GM12872 (cell line): ENCODE results near the gene IRF2BPL.

Experiments
- TF ChIP-seq, protein P1 (sequence below): IDR thresholded peaks from 3 replicates; pipeline ENCODE4 v1.5.1; 2011; ENCODE audit warnings: low read depth, mild to moderate bottlenecking, low read length, moderate library complexity; ENCODE audit not compliant: insufficient read depth

The IRF2BPL gene

DNA sequence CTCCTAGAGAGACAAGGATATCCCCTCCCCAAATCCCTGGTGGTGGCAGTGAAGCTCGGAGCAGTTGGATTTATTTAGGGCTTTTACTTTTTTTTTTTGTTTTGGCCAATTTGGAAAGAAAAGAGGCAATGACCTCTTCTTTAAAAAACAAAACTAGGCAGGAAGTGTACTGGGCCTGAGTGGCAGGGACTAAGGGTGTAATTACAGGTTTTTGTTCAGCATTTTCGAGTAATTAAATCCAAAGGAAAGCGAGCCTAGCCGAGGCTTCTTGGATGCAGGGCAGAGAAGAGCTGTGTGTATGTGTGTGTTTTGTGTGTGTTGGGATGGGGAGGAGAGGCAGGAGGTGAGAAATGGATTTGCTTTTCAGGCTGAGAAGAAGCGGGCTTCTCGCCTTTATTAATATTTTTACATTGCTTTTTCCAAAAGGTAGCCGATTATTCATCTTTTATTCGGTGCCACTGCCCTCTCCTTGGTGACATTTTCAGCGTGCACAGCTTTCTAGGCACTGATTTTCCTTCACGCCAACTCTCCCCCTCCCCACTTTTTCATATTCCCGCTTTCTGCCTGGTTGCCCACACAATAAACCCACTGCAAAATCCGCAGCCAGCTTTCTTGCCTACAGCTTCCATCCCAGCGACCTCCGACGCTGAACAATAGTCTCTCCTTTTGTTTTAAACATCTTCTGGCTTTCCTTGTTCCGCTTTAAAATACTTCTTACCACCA, 8.9 kb upstream of the IRF2BPL start:
- TF ChIP-seq, protein P1, sequence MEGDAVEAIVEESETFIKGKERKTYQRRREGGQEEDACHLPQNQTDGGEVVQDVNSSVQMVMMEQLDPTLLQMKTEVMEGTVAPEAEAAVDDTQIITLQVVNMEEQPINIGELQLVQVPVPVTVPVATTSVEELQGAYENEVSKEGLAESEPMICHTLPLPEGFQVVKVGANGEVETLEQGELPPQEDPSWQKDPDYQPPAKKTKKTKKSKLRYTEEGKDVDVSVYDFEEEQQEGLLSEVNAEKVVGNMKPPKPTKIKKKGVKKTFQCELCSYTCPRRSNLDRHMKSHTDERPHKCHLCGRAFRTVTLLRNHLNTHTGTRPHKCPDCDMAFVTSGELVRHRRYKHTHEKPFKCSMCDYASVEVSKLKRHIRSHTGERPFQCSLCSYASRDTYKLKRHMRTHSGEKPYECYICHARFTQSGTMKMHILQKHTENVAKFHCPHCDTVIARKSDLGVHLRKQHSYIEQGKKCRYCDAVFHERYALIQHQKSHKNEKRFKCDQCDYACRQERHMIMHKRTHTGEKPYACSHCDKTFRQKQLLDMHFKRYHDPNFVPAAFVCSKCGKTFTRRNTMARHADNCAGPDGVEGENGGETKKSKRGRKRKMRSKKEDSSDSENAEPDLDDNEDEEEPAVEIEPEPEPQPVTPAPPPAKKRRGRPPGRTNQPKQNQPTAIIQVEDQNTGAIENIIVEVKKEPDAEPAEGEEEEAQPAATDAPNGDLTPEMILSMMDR, result no peak

DNA sequence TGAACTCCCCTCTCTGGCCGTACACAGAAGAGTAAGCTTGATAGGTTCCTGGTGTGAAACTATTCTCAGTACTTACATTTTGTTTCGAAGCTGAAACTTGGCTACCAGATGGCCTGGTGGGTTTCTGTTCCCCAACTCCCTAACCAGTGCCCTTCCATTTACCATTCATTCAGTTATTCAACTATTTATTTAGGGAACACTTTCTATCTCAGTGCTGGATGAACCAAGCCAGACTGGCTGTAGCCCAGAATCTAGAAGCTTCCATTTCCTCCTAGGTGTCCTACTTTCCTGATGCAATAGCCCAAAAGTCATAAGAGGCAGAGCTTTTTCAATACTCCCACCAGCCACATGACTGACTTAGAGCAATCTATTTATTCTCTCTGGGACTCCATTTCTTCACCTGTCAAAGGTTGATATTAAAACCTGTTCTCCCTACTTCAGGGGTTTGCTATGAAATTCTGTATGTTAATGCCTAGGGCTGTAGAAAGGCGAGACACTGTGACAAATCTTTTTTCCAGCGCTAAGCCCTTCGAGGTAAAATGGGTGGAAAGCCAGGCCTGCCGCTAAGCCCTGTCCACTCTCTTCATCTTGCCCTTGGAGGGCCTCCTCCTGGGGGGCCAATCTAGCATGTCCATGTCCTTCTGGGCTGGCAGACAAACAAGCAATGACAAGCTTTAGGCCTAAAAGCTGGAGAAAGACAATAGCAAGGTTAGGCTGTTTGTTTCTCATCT, 8.1 kb upstream of the IRF2BPL start:
- TF ChIP-seq, protein P1, result no peak

DNA sequence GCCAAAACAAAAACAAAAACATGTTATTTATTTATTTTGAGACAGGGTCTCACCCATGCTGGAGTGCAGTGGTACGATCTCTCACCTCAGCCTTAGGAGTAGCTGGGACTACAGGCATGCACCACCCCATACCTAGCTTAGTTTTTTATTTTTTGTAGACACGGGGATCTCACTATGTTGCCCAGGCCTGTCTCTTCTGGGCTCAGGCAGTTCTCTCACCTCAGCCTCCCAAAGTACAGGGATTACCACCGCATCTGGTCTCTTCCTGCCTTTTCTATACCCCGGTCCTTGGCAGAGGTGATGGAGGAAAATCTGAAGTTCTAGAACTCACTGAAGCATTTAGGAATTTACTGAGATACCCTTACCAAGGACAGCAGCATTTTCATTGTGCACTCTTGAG, 6.8 kb upstream of the IRF2BPL start:
- TF ChIP-seq, protein P1, result no peak

DNA sequence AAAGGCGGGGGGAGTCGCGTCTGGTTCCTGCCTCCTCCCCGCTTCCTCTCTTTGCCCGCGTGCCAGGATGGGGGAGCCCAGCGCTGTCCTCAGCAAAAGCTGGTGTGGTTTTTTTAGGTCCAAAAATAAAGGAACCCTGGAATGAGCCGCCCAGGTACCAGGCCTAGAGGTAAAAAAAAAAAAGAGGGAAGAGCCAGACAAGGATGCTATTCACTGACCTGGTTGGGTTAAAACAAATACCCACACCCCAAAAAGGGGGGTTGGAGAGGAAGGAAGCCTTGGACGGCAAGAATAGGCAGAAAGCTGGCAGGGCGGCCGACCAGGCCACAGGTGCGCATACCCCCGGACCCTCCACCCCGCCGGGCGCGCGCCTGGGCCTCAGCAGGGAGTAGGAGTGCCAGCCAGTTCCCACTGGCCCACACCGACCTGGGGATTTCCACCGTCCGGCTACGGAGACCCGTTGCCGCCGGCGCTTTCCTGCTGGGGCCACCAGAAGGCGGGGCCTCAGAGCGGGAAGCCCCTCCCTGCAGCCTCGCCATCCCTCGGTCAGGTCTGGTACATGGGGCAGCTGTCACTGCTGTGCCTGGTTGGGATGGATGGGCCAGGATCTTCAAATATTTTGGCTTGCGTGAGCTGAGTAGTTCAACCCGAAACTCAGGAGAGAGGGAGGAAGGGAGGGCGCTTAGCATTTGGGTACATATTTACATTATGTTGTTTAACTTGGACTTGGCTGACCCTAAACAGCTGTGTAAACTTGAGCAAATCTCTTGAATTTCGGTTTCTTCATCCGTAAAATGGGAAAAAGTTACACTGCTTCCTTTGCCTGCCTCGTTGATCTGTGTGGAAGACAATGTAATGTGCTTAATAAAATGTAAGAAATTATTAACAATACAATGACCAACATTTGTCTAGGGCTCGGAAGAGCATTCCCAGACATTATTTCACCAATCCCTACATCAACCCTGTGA, 5.4 kb upstream of the IRF2BPL start:
- TF ChIP-seq, protein P1, result 0 out of 3 replicates have a peak, but pooled peaks have one; percentile 6

DNA sequence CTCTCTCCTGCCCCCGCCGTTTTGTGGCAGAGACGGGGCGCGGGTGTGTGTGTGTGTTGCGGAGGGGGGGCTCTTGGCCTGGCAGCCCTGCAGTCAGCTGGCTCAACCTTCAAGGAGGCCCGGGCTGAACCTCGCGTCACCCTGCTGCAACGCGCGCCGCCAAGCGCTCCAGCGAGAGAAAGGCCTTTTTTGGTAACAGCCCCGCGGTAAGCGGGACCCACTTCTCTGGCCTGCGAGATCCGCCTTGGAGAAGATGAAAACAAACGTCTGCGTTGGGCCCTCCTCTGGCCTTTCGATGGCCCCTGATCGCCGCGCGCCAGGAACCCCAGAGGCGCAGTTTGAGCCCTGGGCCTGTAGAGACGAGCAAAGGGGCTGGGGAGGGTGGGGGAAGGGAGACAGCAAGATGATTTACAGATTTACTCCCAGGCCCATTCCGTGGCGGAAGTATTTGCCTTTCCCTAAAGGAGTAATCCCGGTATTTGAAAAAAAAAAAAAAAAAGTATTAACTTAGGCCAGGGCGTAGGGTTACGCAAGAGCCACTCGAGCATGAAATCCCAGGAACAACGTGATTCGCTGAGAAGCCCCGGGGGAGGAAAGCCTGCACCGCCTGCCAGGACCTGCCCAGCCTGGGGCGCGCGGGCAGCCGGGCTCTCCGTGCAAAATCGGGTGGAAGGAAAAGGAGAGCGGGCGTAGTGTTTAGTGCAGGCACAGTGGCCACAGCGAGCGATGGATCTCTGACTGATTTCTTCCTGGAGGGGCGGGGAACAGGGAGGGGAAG, 4.5 kb upstream of the IRF2BPL start:
- TF ChIP-seq, protein P1, result 0 out of 3 replicates have a peak, but pooled peaks have one; percentile 10

DNA sequence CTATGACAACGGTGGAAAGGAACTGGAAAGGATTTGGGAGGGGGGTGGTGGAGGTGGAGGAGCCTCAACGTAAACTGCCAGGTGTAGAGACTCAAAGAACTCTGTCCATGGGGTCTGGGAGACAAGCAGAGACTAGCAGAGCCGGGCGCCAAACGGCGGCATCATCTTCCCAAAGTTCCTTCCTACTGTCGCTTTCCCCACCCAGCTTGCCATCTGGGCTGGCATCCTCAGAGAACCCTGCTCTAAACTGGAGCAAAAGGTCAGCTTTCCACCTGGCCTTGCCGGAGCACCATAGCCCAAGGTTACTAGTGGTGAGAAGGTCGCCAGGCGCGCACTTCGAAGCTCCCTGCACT, 4.0 kb upstream of the IRF2BPL start:
- TF ChIP-seq, protein P1, result no peak
